ENCODE data around the gene PRDX1.
"Not testable (repeated sequence)": the region's sequence is repeated elsewhere in the genome, so short reads cannot be mapped to it uniquely, and the experiment has no call there.

The PRDX1 gene

DNA sequence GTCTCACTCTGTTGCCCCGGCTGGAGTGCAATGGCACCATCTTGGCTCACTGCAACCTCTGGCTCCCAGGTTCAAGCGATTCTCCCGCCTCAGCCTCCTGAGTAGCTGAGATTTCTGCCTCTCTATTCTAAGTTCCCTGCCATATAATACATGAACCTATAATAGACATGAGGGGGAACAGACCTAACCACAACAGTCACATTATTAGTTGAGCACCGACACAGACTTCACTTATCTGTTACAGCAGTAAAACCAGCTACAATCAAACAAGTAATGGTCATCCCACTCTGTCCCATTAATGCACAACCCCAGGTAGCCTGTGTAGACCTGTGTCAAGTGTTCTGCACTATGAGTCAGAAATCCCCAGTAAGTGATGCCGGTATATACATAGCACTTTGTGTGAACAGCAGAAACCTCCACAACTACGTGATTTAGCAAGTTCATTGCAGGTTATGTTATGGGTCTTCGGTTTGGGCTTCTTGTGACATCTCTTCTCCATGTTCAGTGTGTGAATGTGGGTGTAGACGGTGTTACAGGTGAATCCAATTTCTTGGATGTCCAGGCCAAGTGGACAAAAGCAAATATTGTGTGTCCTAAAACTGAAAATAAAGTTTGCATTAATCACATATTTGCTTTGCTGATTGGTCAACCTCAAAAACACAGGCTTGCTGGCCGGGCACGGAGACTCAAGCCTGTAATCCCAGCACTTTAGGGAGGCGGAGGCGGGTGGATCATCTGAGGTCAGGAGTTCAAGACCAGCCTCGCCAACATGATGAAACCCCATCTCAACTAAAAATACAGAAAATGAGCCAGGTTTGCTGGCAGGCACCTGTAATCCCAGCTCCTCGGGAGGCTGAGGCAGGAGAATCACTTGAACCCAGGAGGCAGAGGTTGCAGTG lies 18.0 kb downstream of the PRDX1 start:
- DNase-seq (ENCODE audit: low read depth): no peak

DNA sequence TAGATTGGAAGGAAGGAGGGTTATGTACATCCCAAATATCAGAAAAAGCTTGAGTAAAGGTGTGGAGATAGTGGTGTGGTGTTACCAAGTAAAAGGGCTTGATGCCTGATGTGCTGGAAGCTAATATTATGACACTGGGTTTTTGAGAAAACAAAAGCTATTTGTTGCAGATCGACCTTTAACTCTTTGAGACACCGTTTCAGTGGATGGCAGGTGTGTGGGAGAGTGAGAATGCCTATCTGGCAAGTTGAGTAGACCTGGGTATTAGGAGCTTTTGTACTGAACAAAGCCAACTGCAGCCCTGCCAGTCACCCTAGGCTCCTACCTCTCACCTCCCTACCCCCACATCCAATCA lies 20.2 kb downstream of the PRDX1 start:
- no peak for DNase-seq (ENCODE audit: low read depth)

- no peak for DNase-seq (ENCODE audit: low read depth)
Measured at GRCh38 chr1:45499415-45499769, 22.3 kb downstream of the PRDX1 start.

DNA sequence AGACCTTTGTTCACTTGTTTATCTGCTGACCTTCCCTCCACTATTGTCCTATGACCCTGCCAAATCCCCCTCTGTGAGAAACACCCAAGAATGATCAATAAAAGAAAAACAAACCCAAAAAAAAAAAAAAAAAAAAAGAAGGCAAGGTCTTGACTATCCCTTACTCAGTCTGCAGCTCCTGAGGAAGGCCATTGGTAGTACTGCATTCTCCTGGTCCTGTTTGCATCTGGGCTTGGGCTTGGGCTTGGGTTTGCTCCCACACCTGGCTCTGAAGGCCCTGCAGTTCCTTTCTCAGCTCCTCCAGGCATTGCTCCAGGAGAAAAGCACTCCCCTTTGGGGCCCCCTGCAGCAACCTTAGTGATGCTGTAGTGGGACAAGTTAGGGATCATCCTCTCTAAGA lies 23.4 kb downstream of the PRDX1 start:
- no peak for DNase-seq (ENCODE audit: low read depth)

DNA sequence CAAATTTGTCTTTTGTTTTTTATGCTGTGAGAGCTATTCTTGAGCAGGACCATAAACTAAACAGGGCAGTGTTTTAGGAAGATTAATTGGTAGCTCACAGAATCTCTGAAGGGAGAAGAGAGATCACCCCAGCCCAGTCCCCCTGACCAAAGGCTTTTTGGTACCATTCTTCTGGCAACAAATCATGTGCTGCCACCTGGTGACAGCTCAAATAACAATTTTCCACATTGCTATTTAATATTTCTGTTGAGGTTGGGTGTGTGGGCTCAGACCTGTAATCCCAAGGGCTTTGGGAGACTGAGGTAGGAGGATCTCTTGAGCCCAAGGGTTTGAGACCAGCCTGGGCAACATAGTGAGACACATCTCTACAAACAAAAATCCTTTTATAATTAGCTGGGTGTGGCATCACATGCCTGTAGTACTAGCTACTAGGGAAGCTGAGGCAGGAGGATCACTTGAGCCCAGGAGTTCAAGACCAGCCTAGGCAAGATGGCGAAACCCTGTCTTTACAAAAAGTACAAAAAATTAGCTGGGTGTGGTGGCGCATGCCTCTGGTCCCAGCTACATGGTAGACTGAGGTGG lies 28.5 kb downstream of the PRDX1 start:
- DNase-seq (ENCODE audit: low read depth): no peak

DNA sequence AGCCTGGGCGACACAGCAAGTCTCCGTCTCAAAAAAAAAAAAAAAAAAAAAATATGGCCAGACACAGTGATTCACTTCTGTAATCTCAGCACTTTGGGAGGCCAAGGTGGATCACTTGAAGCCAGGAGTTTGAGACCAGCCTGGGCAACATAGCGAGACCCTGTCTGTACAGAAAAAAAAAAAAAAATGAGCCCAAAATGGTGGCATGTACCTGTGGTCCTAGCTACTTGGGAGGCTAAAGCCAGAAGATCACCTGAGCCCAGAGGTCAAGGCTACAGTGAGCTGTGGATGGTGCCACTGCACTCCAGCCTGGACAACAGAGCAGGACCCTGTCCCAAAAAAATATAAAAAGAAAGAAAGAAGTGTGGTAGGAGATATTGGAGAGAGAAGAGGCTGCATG lies 29.0 kb downstream of the PRDX1 start:
- DNase-seq (ENCODE audit: low read depth): no peak

- no peak for DNase-seq (ENCODE audit: low read depth)
Measured at GRCh38 chr1:45491487-45492260, 30.0 kb downstream of the PRDX1 start.

GRCh38 chr1:45490626-45491486 lies 30.8 kb downstream of the PRDX1 start, which contains the start of gene TESK2:
TESK2 (minus strand) TSS chr1:45491163; CDS start chr1:45457785, 33,378 bp downstream.
- DNase-seq (ENCODE audit: low read depth): peak; percentile 91

GRCh38 chr1:45490121-45490625 lies 31.5 kb downstream of the PRDX1 start:
- DNase-seq (ENCODE audit: low read depth): no peak

GRCh38 chr1:45489379-45489778 lies 32.3 kb downstream of the PRDX1 start:
- not testable (repeated sequence) for DNase-seq (ENCODE audit: low read depth)

GRCh38 chr1:45488666-45489377 lies 32.9 kb downstream of the PRDX1 start:
- DNase-seq (ENCODE audit: low read depth): no peak

DNA sequence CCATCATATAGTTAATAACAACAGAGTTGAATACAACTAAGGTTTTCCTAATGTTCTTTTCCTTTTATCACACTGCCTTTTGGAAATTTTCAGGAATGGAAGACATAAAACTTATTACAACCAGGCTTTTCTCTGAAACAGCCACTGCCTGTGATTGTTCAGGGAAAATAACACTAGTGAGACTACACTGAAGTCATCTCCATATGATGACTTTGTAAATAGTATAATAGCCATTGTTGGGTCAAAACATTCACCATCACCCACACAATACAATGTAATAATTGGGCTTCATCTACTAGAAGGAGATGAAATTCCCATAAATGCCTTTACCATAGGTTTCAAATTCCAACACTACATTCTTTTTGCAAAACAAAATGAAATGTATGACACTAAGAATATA lies 35.7 kb downstream of the PRDX1 start:
- no peak for DNase-seq (ENCODE audit: low read depth)

DNA sequence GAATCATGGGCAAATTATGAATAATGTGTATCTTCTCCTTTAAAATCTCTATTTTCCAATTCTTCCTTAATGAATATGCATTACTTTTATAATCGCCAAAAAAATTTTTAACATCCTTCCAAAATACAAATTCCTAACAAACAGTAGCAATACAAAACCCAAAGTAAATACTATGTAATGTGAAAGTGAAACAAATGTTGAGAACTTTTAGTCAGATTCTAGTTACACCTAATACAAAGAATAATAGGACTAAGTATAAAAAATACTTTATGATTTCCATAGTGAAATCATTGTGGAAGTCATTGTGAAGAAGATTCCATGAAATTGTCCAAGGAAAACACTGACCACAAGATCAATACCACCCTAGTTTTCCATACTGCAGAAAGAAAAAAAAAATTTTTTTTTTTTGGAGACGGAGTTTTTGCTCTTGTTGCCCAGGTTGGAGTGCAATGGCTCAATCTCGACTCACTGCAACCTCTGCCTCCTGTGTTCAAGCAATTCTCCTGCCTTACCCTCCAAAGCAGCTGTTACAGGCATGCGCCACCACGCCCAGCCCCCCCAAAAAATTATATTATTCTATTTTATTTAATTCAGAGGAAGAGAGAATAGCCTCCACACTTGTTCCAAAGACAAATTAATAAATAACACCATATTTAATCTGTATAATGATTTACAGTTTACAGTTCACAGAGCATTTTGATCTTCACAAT lies 42.5 kb downstream of the PRDX1 start:
- no peak for DNase-seq (ENCODE audit: low read depth)

GRCh38 chr1:45478121-45478814 lies 43.4 kb downstream of the PRDX1 start:
- no peak for DNase-seq (ENCODE audit: low read depth)

- no peak for DNase-seq (ENCODE audit: low read depth)
Measured at GRCh38 chr1:45477646-45478045, 44.0 kb downstream of the PRDX1 start.

DNA sequence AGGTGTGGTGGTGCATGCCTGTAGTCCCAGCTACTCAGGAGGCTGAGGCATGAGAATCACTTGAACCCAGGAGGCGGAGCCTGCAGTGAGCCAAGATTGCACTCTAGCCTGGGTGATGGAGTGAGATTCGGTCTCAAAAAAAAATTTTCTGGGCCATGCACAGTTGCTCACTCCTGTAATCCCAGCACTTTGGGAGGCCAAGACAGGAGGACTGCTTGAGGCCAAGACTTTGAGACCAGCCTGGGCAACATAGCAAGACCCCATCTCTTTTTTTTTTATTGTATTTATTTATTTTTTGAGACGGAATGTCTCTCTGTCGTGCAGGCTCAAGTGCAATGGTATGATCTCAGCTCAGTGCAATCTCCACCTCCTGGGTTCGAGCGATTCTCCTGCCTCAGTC lies 47.5 kb downstream of the PRDX1 start:
- DNase-seq (ENCODE audit: low read depth): not testable (repeated sequence)

- no peak for DNase-seq (ENCODE audit: low read depth)
Measured at GRCh38 chr1:45473302-45473701, 48.4 kb downstream of the PRDX1 start.

GRCh38 chr1:45470306-45470798 lies 51.3 kb downstream of the PRDX1 start:
- DNase-seq (ENCODE audit: low read depth): no peak

GRCh38 chr1:45467353-45467752 lies 54.3 kb downstream of the PRDX1 start:
- not testable (repeated sequence) for DNase-seq (ENCODE audit: low read depth)

- no peak for DNase-seq (ENCODE audit: low read depth)
Measured at GRCh38 chr1:45465277-45465676, 56.4 kb downstream of the PRDX1 start.
